Mesenchymal stem cell (in vitro differentiated cells and primary cell): ENCODE data around the gene OSBPL9.

Experiments
- DNase-seq: peaks from one replicate; pipeline ENCODE4 v3.0.0-alpha.2; 2013
- H2AFZ ChIP-seq: one replicate; pipeline ENCODE4 v1.6.1; 2013; ENCODE audit warnings: low read depth, mild to moderate bottlenecking, control low read depth, inconsistent platforms, low read length, moderate library complexity
- H2AK5ac ChIP-seq: 2 replicates; pipeline ENCODE4 v1.6.1; 2013; ENCODE audit warnings: low read length, moderate library complexity, mild to moderate bottlenecking, inconsistent platforms; ENCODE audit not compliant: severe bottlenecking
- H2BK120ac ChIP-seq: one replicate; pipeline ENCODE4 v1.6.1; 2013; ENCODE audit warnings: low read depth, mild to moderate bottlenecking, inconsistent platforms, low read length, moderate library complexity
- H2BK12ac ChIP-seq, 2 experiments: one replicate each; pipeline ENCODE4 v1.6.1; 2013; ENCODE audit warnings: inconsistent platforms in 2 of 2, low read length in 2 of 2, mild to moderate bottlenecking in 2 of 2, moderate library complexity in 2 of 2, control low read depth in 1 of 2
- H2BK15ac ChIP-seq: one replicate; pipeline ENCODE4 v1.6.1; 2013; ENCODE audit warnings: mild to moderate bottlenecking, low read depth, inconsistent platforms; ENCODE audit not compliant: poor library complexity, severe bottlenecking
- H2BK5ac ChIP-seq: 2 replicates; pipeline ENCODE4 v1.6.1; 2013; ENCODE audit warnings: low read depth, mild to moderate bottlenecking, low read length, control low read depth, inconsistent platforms; ENCODE audit not compliant: poor library complexity, severe bottlenecking
- H3K14ac ChIP-seq, 2 experiments: one replicate each; pipeline ENCODE4 v1.6.1; 2013; ENCODE audit warnings: inconsistent platforms in 2 of 2, low read length in 2 of 2, control low read depth in 1 of 2, mild to moderate bottlenecking in 1 of 2, moderate library complexity in 1 of 2
- H3K18ac ChIP-seq, 2 experiments: one replicate each; pipeline ENCODE4 v1.6.1; 2013; ENCODE audit warnings: inconsistent platforms in 2 of 2, low read length in 2 of 2, control low read depth in 1 of 2, low read depth in 1 of 2, mild to moderate bottlenecking in 1 of 2
- H3K23ac ChIP-seq, 2 experiments: one replicate each; pipeline ENCODE4 v1.6.1; 2013; ENCODE audit warnings: inconsistent platforms in 2 of 2, low read length in 2 of 2, mild to moderate bottlenecking in 2 of 2, moderate library complexity in 2 of 2, control low read depth in 1 of 2
- H3K27ac ChIP-seq: 2 replicates; pipeline ENCODE4 v1.5.1; 2013; ENCODE audit warnings: mild to moderate bottlenecking, moderate library complexity, low read length, control low read depth, inconsistent platforms; ENCODE audit not compliant: poor library complexity, severe bottlenecking
- H3K27me3 ChIP-seq, 2 experiments: 2 replicates each; pipeline versions ENCODE4 v1.6.1 to v1.7.0; 2013; ENCODE audit warnings: low read length in 2 of 2, mild to moderate bottlenecking in 2 of 2, moderate library complexity in 2 of 2, control low read depth in 1 of 2, inconsistent platforms in 1 of 2; ENCODE audit not compliant: control insufficient read depth in 1 of 2, insufficient read depth in 1 of 2
- H3K36me3 ChIP-seq, 2 experiments: 2 replicates each; pipeline versions ENCODE4 v1.6.1 to v1.7.0; 2013; ENCODE audit warnings: low read length in 2 of 2, control low read depth in 1 of 2, inconsistent platforms in 1 of 2, low read depth in 1 of 2, mild to moderate bottlenecking in 1 of 2; ENCODE audit not compliant: insufficient read depth in 2 of 2, control insufficient read depth in 1 of 2
- H3K4ac ChIP-seq, 2 experiments: one replicate each; pipeline ENCODE4 v1.6.1; 2013; ENCODE audit warnings: inconsistent platforms in 2 of 2, low read length in 2 of 2, mild to moderate bottlenecking in 2 of 2, moderate library complexity in 2 of 2, control low read depth in 1 of 2, low read depth in 1 of 2
- H3K4me1 ChIP-seq: 2 replicates; pipeline ENCODE4 v1.6.1; 2013; ENCODE audit warnings: low read depth, low read length, control low read depth; ENCODE audit not compliant: control insufficient read depth, insufficient read depth
- H3K4me2 ChIP-seq: 2 replicates; pipeline ENCODE4 v1.6.1; 2013; ENCODE audit warnings: low read length, mild to moderate bottlenecking, inconsistent platforms; ENCODE audit not compliant: poor library complexity, severe bottlenecking
- H3K4me3 ChIP-seq, 2 experiments: 2 replicates each; pipeline versions ENCODE4 v1.5.1 to v1.7.0; 2013; ENCODE audit warnings: low read length in 2 of 2, mild to moderate bottlenecking in 2 of 2, control low read depth in 1 of 2, low read depth in 1 of 2; ENCODE audit not compliant: insufficient read depth in 1 of 2
- H3K79me1 ChIP-seq: replicated peaks from 2 replicates; pipeline ENCODE4 v1.6.1; 2013; ENCODE audit warnings: mild to moderate bottlenecking, control low read depth, low read length, inconsistent platforms; ENCODE audit not compliant: poor library complexity, severe bottlenecking
- H3K9ac ChIP-seq: 2 replicates; pipeline ENCODE4 v1.7.0; 2013; ENCODE audit warnings: mild to moderate bottlenecking, low read length, moderate library complexity
- H3K9me3 ChIP-seq: 2 replicates; pipeline ENCODE4 v1.7.0; 2013; ENCODE audit warnings: mild to moderate bottlenecking, low read length; ENCODE audit not compliant: control insufficient read depth
- H4K8ac ChIP-seq: one replicate; pipeline ENCODE4 v1.6.1; 2013; ENCODE audit warnings: inconsistent platforms, mild to moderate bottlenecking, low read length, moderate library complexity
- H4K91ac ChIP-seq: one replicate; pipeline ENCODE4 v1.6.1; 2013; ENCODE audit warnings: mild to moderate bottlenecking, low read length, inconsistent platforms
- WGBS: methylation state at CpG from one replicate; pipeline ENCODE4 v1.1.7; 2013; ENCODE audit warnings: mixed read lengths; 5-methylcytosine and 5-hydroxymethylcytosine counted together

The OSBPL9 gene

DNA sequence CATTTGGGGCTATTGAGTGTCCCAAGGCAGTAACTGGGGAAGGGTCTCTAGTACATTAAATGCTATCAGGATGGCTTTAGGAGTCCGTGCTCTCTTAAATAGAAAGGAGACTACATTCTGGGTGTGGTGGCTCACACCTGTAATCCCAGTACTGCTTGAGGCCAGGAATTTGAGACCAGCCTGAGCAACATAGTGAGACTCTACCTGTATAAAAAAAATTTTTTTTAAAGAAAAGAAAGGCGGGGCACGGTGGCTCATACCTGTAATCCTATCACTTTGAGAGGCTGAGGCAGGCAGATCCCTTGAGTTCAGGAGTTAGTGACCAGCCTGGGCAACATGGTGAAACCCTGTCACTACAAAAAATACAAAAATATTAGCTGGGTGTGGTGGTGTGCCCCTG lies 21.5 kb downstream of the OSBPL9 start:
- Histone ChIP-seq H4K91ac (no peak overlapping the region), H3K9ac (no peak overlapping the region), H4K8ac (no peak overlapping the region), H2AFZ (no peak overlapping the region), H3K4me2 (no peak overlapping the region), H3K9me3 (no peaks in the 10 kb centered on the region), H3K14ac (no peak overlapping the region), H3K23ac (no peak overlapping the region), H3K18ac (no peak overlapping the region), H2BK15ac (no peak overlapping the region), H3K27me3 (no peaks in the 10 kb centered on the region), H3K4me1 (peaks cover 3% of the 10 kb centered on the region), H3K4ac (no peak overlapping the region), H3K36me3 (no peaks in the 10 kb centered on the region), H3K27ac (no peak overlapping the region), H3K79me1 (peaks cover 24% of the 10 kb centered on the region), H2BK5ac (no peak overlapping the region), H2AK5ac (no peak overlapping the region), H3K4me3 (no peak overlapping the region), H2BK120ac (no peak overlapping the region), H2BK12ac (no peak overlapping the region)
- WGBS, result 96% methylated on average over 3 of the region's 3 CpGs
- DNase-seq, result no peak

DNA sequence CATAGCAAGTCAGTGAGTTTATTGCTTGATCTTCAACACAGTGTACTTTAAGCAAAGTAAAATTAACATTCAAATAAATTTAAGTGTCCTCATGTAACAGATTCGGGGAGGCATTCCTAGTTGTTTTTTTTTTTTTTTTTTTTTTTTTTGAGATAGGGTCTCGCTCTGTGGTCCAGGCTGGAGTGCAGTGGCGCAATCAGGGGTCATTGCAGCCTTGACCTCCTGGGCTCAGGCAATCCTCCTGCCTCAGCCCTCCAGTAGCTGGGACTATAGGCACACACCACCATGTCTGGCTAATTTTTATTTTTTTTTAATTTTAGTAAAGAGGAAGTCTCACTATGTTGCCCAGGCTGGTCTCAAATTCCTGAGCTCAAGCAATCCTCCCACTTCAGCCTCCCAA lies 22.8 kb downstream of the OSBPL9 start:
- H3K9me3 ChIP-seq, result no peaks in the 10 kb centered on the region
- peaks cover 4% of the 10 kb centered on the region for H3K4me1 ChIP-seq
- no peak overlapping the region for H4K8ac ChIP-seq
- H3K4ac ChIP-seq, result no peak overlapping the region
- no peak overlapping the region for H2BK120ac ChIP-seq
- H3K9ac ChIP-seq, result no peak overlapping the region
- H2BK15ac ChIP-seq, result no peak overlapping the region
- peaks cover 21% of the 10 kb centered on the region for H3K79me1 ChIP-seq
- H3K23ac ChIP-seq, result no peak overlapping the region
- H3K4me3 ChIP-seq, result no peak overlapping the region
- no peak overlapping the region for H3K18ac ChIP-seq
- H2BK5ac ChIP-seq, result no peak overlapping the region
- no peak overlapping the region for H2AFZ ChIP-seq
- H2AK5ac ChIP-seq, result no peak overlapping the region
- no peaks in the 10 kb centered on the region for H3K27me3 ChIP-seq
- no peak for DNase-seq
- H3K4me2 ChIP-seq, result no peak overlapping the region
- H2BK12ac ChIP-seq, result no peak overlapping the region
- H3K27ac ChIP-seq, result no peak overlapping the region
- H4K91ac ChIP-seq, result no peak overlapping the region
- 100% methylated on average over 1 of the region's 3 CpGs for WGBS
- H3K14ac ChIP-seq, result no peak overlapping the region
- H3K36me3 ChIP-seq, result no peaks in the 10 kb centered on the region

- WGBS, result 100% methylated on average over 1 of the region's 2 CpGs
- DNase-seq, result no peak
- Histone ChIP-seq H3K4me1 (peaks cover 4% of the 10 kb centered on the region), H3K18ac (no peak overlapping the region), H3K4me3 (no peak overlapping the region), H3K79me1 (peaks cover 19% of the 10 kb centered on the region), H2BK5ac (no peak overlapping the region), H3K4me2 (no peak overlapping the region), H4K8ac (no peak overlapping the region), H3K9me3 (no peaks in the 10 kb centered on the region), H2BK120ac (no peak overlapping the region), H3K36me3 (no peaks in the 10 kb centered on the region), H3K14ac (no peak overlapping the region), H3K27ac (no peak overlapping the region), H2AFZ (no peak overlapping the region), H4K91ac (no peak overlapping the region), H2AK5ac (no peak overlapping the region), H3K4ac (no peak overlapping the region), H2BK15ac (no peak overlapping the region), H3K23ac (no peak overlapping the region), H2BK12ac (no peak overlapping the region), H3K9ac (no peak overlapping the region), H3K27me3 (no peaks in the 10 kb centered on the region)
These were observed 24.2 kb downstream of the OSBPL9 start for GRCh38 chr1:51641096-51641495.

DNA sequence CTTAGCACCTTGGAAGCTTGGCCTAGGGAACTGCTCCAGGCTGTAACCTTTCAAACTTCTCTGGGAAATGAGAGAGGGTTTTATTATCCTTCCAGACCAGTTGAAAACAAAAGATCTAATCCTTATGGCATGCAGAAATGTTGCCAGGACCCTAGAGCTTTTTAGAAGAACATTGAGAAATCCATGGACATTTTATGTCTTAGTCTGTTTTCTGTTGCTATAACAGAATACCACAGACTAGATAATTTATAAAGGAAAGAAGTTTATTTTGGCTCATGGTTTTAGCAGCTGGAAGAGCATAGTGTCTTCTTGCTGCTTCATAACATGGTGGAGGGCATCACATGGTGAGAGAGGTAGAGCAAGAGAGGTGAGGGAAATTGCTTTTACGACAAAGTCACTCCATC lies 25.8 kb downstream of the OSBPL9 start:
- Histone ChIP-seq H4K91ac (no peak overlapping the region), H2BK120ac (no peak overlapping the region), H3K4me1 (peaks cover 4% of the 10 kb centered on the region), H4K8ac (no peak overlapping the region), H2BK12ac (no peak overlapping the region), H3K36me3 (no peaks in the 10 kb centered on the region), H3K23ac (no peak overlapping the region), H2BK15ac (no peak overlapping the region), H3K14ac (no peak overlapping the region), H3K4me3 (peak overlapping the region in 1 of 2 experiments; percentile 51), H2AK5ac (peak overlapping the region; percentile 91), H3K4ac (no peak overlapping the region), H3K18ac (no peak overlapping the region), H3K27ac (peak overlapping the region; percentile 83), H3K79me1 (peaks cover 16% of the 10 kb centered on the region), H3K27me3 (no peaks in the 10 kb centered on the region), H3K4me2 (peak overlapping the region; percentile 17), H3K9ac (peak overlapping the region; percentile 86), H2AFZ (no peak overlapping the region), H3K9me3 (no peaks in the 10 kb centered on the region), H2BK5ac (no peak overlapping the region)
- DNase-seq, result peak; percentile 91
- no CpG with 5 or more reads among the region's 1 CpG for WGBS
